Measurements from ENCODE around the gene FAT3.

GRCh38 chr11:92245700-92246271 is 21.2 kb downstream of the FAT3 start:
- TF ChIP-seq CTCF (IDR thresholded peaks at IDR 0.05; ENCODE audit: low read length) (no peak), EZH2 (optimal IDR thresholded peaks at IDR 0.05; ENCODE audit: low read depth, low read length) (no peak), EZH2phosphoT487 (IDR thresholded peaks at IDR 0.05; ENCODE audit: low read length) (no peak)
